PC-3 (cell line): ENCODE results near the gene TMEM192.

Experiments used
- CTCF ChIP-seq: fragments of 300-600 bp; sonication (generic); conservative IDR thresholded peaks from 2 replicates; pipeline ENCODE4 v1.5.1; 2017; ENCODE audit warnings: antibody characterized with exemption, low read depth, mild to moderate bottlenecking, low read length
- EZH2 ChIP-seq: fragments of 300-600 bp; sonication (generic); IDR thresholded peaks from one replicate; pipeline ENCODE4 v1.6.1; 2017; ENCODE audit warnings: antibody characterized with exemption, mild to moderate bottlenecking, low read length; ENCODE audit not compliant: unreplicated experiment

- TF ChIP-seq CTCF, result no peak
- no peak for TF ChIP-seq EZH2
Measured at GRCh38 chr4:165079476-165079875, 33.2 kb downstream of the TMEM192 start.
